H9 (cell line): ENCODE data around the gene ITPR1. TPM values are rescaled to one million over a fixed set of nuclear protein-coding genes. Genes with fewer than 3 reads are reported as not detected.

ENCODE experiments used
- DNase-seq: peaks from one replicate; pipeline ENCODE4 v3.0.0-alpha.2; 2017
- H2AFZ ChIP-seq: one replicate; pipeline ENCODE4 v1.6.1; 2013; ENCODE audit warnings: mild to moderate bottlenecking, low read length, control low read depth, moderate library complexity
- H2AK5ac ChIP-seq: 2 replicates; pipeline ENCODE4 v1.6.1; 2013; ENCODE audit warnings: low read length, control low read depth, mixed read lengths; ENCODE audit not compliant: insufficient read length
- H2BK120ac ChIP-seq: one replicate; pipeline ENCODE4 v1.6.1; 2013; ENCODE audit warnings: low read depth, mild to moderate bottlenecking, low read length, control low read depth, inconsistent platforms; ENCODE audit not compliant: poor library complexity, severe bottlenecking
- H2BK12ac ChIP-seq: 2 replicates; pipeline ENCODE4 v1.6.1; 2013; ENCODE audit warnings: low read length, control low read depth, mixed read lengths, low read depth; ENCODE audit not compliant: insufficient read length
- H2BK15ac ChIP-seq: 2 replicates; pipeline ENCODE4 v1.6.1; 2013; ENCODE audit warnings: low read depth, low read length, control low read depth
- H2BK20ac ChIP-seq: one replicate; pipeline ENCODE4 v1.6.1; 2013; ENCODE audit warnings: low read depth, mild to moderate bottlenecking, low read length, control low read depth, inconsistent platforms; ENCODE audit not compliant: poor library complexity, severe bottlenecking
- H2BK5ac ChIP-seq: 2 replicates; pipeline ENCODE4 v1.6.1; 2013; ENCODE audit warnings: low read length, control low read depth, mixed read lengths; ENCODE audit not compliant: insufficient read length
- H3K14ac ChIP-seq: 2 replicates; pipeline ENCODE4 v1.6.1; 2013; ENCODE audit warnings: low read length, control low read depth; ENCODE audit not compliant: insufficient read depth
- H3K18ac ChIP-seq: 2 replicates; pipeline ENCODE4 v1.6.1; 2013; ENCODE audit warnings: low read depth, mild to moderate bottlenecking, mixed read lengths, low read length, control low read depth; ENCODE audit not compliant: insufficient read length
- H3K23ac ChIP-seq: 2 replicates; pipeline ENCODE4 v1.6.1; 2013; ENCODE audit warnings: low read length, control low read depth, mixed read lengths, low read depth; ENCODE audit not compliant: insufficient read length
- H3K23me2 ChIP-seq: 2 replicates; pipeline ENCODE4 v1.6.1; 2013; ENCODE audit warnings: low read depth, mild to moderate bottlenecking, mixed read lengths, low read length, control low read depth; ENCODE audit not compliant: insufficient read length, poor library complexity, severe bottlenecking
- H3K27ac ChIP-seq: 2 replicates; pipeline ENCODE4 v1.5.1; 2013; ENCODE audit warnings: low read length, control low read depth, mixed read lengths, low read depth; ENCODE audit not compliant: insufficient read length
- H3K27me3 ChIP-seq: 2 replicates; pipeline ENCODE4 v1.6.1; 2013; ENCODE audit warnings: low read length, control low read depth, inconsistent platforms; ENCODE audit not compliant: insufficient read depth
- H3K4ac ChIP-seq: 2 replicates; pipeline ENCODE4 v1.6.1; 2013; ENCODE audit warnings: low read depth, mild to moderate bottlenecking, control low read depth, inconsistent platforms, low read length, moderate library complexity
- H3K4me1 ChIP-seq: 2 replicates; pipeline ENCODE4 v1.6.1; 2013; ENCODE audit warnings: low read length, control low read depth, inconsistent platforms; ENCODE audit not compliant: insufficient read depth
- H3K4me2 ChIP-seq: 2 replicates; pipeline ENCODE4 v1.6.1; 2013; ENCODE audit warnings: low read length, control low read depth, mixed read lengths; ENCODE audit not compliant: insufficient read length, insufficient read depth
- H3K56ac ChIP-seq: 2 replicates; pipeline ENCODE4 v1.6.1; 2013; ENCODE audit warnings: low read depth, mild to moderate bottlenecking, mixed read lengths, low read length, control low read depth; ENCODE audit not compliant: insufficient read length
- H3K79me1 ChIP-seq: 2 replicates; pipeline ENCODE4 v1.6.1; 2013; ENCODE audit warnings: low read depth, mild to moderate bottlenecking, moderate library complexity, low read length, control low read depth, inconsistent platforms; ENCODE audit not compliant: insufficient read depth, poor library complexity, severe bottlenecking
- H3K79me2 ChIP-seq: 2 replicates; pipeline ENCODE4 v1.6.1; 2013; ENCODE audit warnings: low read length, control low read depth, inconsistent platforms; ENCODE audit not compliant: insufficient read depth
- H3K9ac ChIP-seq: 2 replicates; pipeline ENCODE4 v1.6.1; 2013; ENCODE audit warnings: low read length, control low read depth, mixed read lengths; ENCODE audit not compliant: insufficient read length; ENCODE audit errors: extremely low read depth
- H3K9me3 ChIP-seq: one replicate; pipeline ENCODE4 v1.6.1; 2013; ENCODE audit warnings: low read depth, low read length, inconsistent platforms; ENCODE audit not compliant: control insufficient read depth
- H3T11ph ChIP-seq: one replicate; pipeline ENCODE4 v1.6.1; 2013; ENCODE audit warnings: mild to moderate bottlenecking, low read length, control low read depth, inconsistent platforms
- H4K20me1 ChIP-seq: one replicate; pipeline ENCODE4 v1.6.1; 2013; ENCODE audit not compliant: control insufficient read depth, insufficient read length, insufficient read depth
- H4K5ac ChIP-seq: 2 replicates; pipeline ENCODE4 v1.6.1; 2013; ENCODE audit warnings: low read depth, mild to moderate bottlenecking, mixed read lengths, low read length, control low read depth; ENCODE audit not compliant: insufficient read length
- H4K8ac ChIP-seq: replicated peaks from 2 replicates; pipeline ENCODE4 v1.6.1; 2013; ENCODE audit warnings: low read length, control low read depth, mixed read lengths, low read depth; ENCODE audit not compliant: insufficient read length
- H4K91ac ChIP-seq: 2 replicates; pipeline ENCODE4 v1.6.1; 2013; ENCODE audit warnings: low read depth, mild to moderate bottlenecking, moderate library complexity, mixed read lengths, low read length, control low read depth; ENCODE audit not compliant: insufficient read length
- H3K27ac Mint-ChIP-seq, 3 experiments: 2 replicates in 2 of 3; 3 replicates in 1 of 3; pipeline ENCODE4 v1.8.0; 2020 to 2021; ENCODE audit warnings: mixed read lengths in 3 of 3, mild to moderate bottlenecking in 1 of 3, moderate library complexity in 1 of 3
- H3K27me3 Mint-ChIP-seq: 2 replicates; pipeline ENCODE4 v1.8.0; 2021; ENCODE audit warnings: low read depth, mild to moderate bottlenecking, moderate library complexity, mixed read lengths
- H3K36me3 Mint-ChIP-seq, 3 experiments: 2 replicates in 2 of 3; 3 replicates in 1 of 3; pipeline ENCODE4 v1.8.0; 2020 to 2021; ENCODE audit warnings: low read depth in 3 of 3, mixed read lengths in 3 of 3; ENCODE audit not compliant: insufficient read depth in 1 of 3
- H3K4me1 Mint-ChIP-seq, 2 experiments: 2 replicates each; pipeline ENCODE4 v1.8.0; 2020; ENCODE audit warnings: mixed read lengths in 2 of 2
- H3K4me3 Mint-ChIP-seq, 2 experiments: 2 replicates in 1 of 2; 3 replicates in 1 of 2; pipeline ENCODE4 v1.8.0; 2020 to 2021; ENCODE audit warnings: mild to moderate bottlenecking in 2 of 2, mixed read lengths in 2 of 2, moderate library complexity in 1 of 2
- H3K9me3 Mint-ChIP-seq, 2 experiments: 2 replicates in 1 of 2; 3 replicates in 1 of 2; pipeline ENCODE4 v1.8.0; 2020; ENCODE audit warnings: mild to moderate bottlenecking in 2 of 2, mixed read lengths in 2 of 2, moderate library complexity in 1 of 2
- WGBS: extraction: QIAGEN DNeasy Blood & Tissue Kit; methylation state at CpG from one replicate; pipeline ENCODE4 v1.1.7; 2013; ENCODE audit warnings: missing lambda C conversion rate, low lambda C conversion rate, mixed read lengths; ENCODE audit not compliant: insufficient read length; ENCODE audit errors: extremely low coverage; 5-methylcytosine and 5-hydroxymethylcytosine counted together
- total RNA-seq: library from RNA; stranded (reverse); gene quantifications from 2 replicates; pipeline ENCODE4 v1.2.1, GENCODE V29; 2021
- TF ChIP-seq, protein P1 (sequence below): fragments of 200-600 bp; sonication (generic); conservative IDR thresholded peaks from 3 replicates; pipeline ENCODE4 v1.8.0; 2021; ENCODE audit warnings: antibody characterized with exemption, mild to moderate bottlenecking

Gene ITPR1
- total RNA-seq, 1 experiment from 2014 or later = 4.2 TPM

DNA sequence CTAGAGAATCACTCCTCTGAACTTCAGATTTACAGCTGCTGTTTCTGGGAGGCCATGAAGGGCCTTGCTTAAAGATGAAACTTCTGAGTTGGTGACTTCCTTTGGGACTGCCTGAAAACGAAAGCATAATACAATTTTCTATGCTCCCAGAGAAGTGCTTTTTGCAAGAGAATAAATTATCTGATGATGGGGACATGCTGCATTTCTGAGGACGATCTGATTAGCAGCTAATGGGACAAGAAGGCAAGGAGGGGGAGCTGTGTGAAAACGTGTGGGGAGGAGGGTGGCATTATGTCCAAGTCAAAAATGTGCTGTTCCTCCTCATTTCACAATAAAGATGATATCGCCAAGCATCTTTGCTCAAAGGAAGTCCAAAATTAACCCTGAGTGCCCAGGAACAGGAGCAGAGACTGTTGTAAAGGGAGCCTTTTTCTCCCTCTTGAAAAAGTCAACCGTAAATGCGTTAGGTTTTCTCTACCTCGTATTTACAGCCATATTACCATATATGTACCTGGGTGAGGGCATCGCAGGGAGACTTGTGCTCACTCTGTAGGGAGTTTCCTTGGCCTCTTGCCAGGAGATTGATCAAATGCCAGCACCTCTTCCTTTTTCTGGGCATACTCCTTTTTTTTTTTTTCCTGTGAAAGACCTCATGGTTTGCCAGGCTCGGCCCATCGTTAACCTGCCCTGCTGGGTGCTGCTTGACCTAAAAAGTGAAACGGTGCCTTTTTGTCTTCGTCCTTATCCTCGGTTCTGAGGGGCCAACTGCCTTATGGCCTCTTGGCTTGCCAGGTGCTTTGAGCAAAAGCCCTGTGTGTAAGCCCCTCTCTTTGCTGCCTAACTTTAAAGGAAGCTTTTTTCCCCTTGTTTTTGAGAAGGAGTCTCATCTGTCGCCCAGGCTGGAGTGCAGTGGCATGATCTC is 11.5 kb downstream of the ITPR1 start:
- Histone ChIP-seq H3K23ac (no peak overlapping the region), H2BK5ac (no peak overlapping the region), H4K20me1 (no peaks in the 10 kb centered on the region), H3K27ac (no peak overlapping the region), H4K5ac (no peak overlapping the region), H3K27me3 (no peaks in the 10 kb centered on the region), H3K79me1 (no peaks in the 10 kb centered on the region), H3K18ac (no peak overlapping the region), H3K79me2 (no peaks in the 10 kb centered on the region), H2BK20ac (no peak overlapping the region), H3K14ac (no peak overlapping the region), H3K4me1 (peaks cover 4% of the 10 kb centered on the region; the same call in 1 of the 2 replicates), H3K23me2 (no peaks in the 10 kb centered on the region), H2BK15ac (no peak overlapping the region), H3T11ph (no peak overlapping the region), H2AK5ac (no peak overlapping the region), H2AFZ (no peak overlapping the region), H4K91ac (no peak overlapping the region), H2BK120ac (no peak overlapping the region), H3K4me2 (no peak overlapping the region), H3K9ac (no peak overlapping the region), H2BK12ac (no peak overlapping the region), H3K4ac (no peak overlapping the region), H3K56ac (no peak overlapping the region), H3K9me3 (no peaks in the 10 kb centered on the region), H4K8ac (no peak overlapping the region)
- Mint-ChIP-seq H3K27me3 (no peaks in the 10 kb centered on the region), H3K27ac (peak overlapping the region in 2 of 3 experiments; percentile 67 to 75; a peak in 2 of 7 replicates), H3K4me1 (peaks cover 5 to 25% of the 10 kb centered on the region in 2 experiments), H3K4me3 (no peak overlapping the region), H3K36me3 (no peaks in the 10 kb centered on the region), H3K9me3 (no peaks in the 10 kb centered on the region)
- no CpG with 5 or more reads among the region's 14 CpGs for WGBS
- DNase-seq = no peak
- TF ChIP-seq, protein P1, sequence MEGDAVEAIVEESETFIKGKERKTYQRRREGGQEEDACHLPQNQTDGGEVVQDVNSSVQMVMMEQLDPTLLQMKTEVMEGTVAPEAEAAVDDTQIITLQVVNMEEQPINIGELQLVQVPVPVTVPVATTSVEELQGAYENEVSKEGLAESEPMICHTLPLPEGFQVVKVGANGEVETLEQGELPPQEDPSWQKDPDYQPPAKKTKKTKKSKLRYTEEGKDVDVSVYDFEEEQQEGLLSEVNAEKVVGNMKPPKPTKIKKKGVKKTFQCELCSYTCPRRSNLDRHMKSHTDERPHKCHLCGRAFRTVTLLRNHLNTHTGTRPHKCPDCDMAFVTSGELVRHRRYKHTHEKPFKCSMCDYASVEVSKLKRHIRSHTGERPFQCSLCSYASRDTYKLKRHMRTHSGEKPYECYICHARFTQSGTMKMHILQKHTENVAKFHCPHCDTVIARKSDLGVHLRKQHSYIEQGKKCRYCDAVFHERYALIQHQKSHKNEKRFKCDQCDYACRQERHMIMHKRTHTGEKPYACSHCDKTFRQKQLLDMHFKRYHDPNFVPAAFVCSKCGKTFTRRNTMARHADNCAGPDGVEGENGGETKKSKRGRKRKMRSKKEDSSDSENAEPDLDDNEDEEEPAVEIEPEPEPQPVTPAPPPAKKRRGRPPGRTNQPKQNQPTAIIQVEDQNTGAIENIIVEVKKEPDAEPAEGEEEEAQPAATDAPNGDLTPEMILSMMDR = no peak
